ENCODE measurements around the gene CYLD.

GRCh38 chr16:50797456-50797855 lies 55.6 kb downstream of the CYLD start:
- TF ChIP-seq ZNF274 (IDR thresholded peaks at IDR 0.05; ENCODE audit: low read depth, low read length) (no peak), EZH2 (IDR thresholded peaks at IDR 0.05) (no peak), ZFX (IDR thresholded peaks at IDR 0.05) (no peak), POLR2A (IDR thresholded peaks at IDR 0.05; ENCODE audit: borderline replicate concordance, extremely low read depth, insufficient read depth, insufficient read length) (no peak), CTCF (IDR thresholded peaks at IDR 0.05 in 2 of 3, conservative IDR thresholded peaks at IDR 0.05 in 1 of 3; ENCODE audit: borderline replicate concordance in 1 of 3, insufficient read depth in 1 of 3, low read depth in 2 of 3, low read length in 2 of 3) (no peak), POLR2AphosphoS5 (IDR thresholded peaks at IDR 0.05; ENCODE audit: low read depth, low read length) (no peak)
- TF ChIP-seq, protein P1, sequence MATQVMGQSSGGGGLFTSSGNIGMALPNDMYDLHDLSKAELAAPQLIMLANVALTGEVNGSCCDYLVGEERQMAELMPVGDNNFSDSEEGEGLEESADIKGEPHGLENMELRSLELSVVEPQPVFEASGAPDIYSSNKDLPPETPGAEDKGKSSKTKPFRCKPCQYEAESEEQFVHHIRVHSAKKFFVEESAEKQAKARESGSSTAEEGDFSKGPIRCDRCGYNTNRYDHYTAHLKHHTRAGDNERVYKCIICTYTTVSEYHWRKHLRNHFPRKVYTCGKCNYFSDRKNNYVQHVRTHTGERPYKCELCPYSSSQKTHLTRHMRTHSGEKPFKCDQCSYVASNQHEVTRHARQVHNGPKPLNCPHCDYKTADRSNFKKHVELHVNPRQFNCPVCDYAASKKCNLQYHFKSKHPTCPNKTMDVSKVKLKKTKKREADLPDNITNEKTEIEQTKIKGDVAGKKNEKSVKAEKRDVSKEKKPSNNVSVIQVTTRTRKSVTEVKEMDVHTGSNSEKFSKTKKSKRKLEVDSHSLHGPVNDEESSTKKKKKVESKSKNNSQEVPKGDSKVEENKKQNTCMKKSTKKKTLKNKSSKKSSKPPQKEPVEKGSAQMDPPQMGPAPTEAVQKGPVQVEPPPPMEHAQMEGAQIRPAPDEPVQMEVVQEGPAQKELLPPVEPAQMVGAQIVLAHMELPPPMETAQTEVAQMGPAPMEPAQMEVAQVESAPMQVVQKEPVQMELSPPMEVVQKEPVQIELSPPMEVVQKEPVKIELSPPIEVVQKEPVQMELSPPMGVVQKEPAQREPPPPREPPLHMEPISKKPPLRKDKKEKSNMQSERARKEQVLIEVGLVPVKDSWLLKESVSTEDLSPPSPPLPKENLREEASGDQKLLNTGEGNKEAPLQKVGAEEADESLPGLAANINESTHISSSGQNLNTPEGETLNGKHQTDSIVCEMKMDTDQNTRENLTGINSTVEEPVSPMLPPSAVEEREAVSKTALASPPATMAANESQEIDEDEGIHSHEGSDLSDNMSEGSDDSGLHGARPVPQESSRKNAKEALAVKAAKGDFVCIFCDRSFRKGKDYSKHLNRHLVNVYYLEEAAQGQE (IDR thresholded peaks at IDR 0.05; ENCODE audit: low read depth): no peak
- TF ChIP-seq, protein P2, sequence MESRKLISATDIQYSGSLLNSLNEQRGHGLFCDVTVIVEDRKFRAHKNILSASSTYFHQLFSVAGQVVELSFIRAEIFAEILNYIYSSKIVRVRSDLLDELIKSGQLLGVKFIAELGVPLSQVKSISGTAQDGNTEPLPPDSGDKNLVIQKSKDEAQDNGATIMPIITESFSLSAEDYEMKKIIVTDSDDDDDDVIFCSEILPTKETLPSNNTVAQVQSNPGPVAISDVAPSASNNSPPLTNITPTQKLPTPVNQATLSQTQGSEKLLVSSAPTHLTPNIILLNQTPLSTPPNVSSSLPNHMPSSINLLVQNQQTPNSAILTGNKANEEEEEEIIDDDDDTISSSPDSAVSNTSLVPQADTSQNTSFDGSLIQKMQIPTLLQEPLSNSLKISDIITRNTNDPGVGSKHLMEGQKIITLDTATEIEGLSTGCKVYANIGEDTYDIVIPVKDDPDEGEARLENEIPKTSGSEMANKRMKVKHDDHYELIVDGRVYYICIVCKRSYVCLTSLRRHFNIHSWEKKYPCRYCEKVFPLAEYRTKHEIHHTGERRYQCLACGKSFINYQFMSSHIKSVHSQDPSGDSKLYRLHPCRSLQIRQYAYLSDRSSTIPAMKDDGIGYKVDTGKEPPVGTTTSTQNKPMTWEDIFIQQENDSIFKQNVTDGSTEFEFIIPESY (IDR thresholded peaks at IDR 0.05; ENCODE audit: extremely low read depth, insufficient replicate concordance, low read length): no peak
- TF ChIP-seq, protein P3, sequence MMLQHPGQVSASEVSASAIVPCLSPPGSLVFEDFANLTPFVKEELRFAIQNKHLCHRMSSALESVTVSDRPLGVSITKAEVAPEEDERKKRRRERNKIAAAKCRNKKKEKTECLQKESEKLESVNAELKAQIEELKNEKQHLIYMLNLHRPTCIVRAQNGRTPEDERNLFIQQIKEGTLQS (IDR thresholded peaks at IDR 0.05): no peak
- TF ChIP-seq, protein P4, sequence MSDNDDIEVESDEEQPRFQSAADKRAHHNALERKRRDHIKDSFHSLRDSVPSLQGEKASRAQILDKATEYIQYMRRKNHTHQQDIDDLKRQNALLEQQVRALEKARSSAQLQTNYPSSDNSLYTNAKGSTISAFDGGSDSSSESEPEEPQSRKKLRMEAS (IDR thresholded peaks at IDR 0.05): no peak
